Left hindlimb (tissue), 1 donor: ENCODE results near the gene B4GALT5.
"Not testable (repeated sequence)": the region's sequence is repeated elsewhere in the genome, so short reads cannot be mapped to it uniquely, and the experiment has no call there.

Experiments used
- DNase-seq: peaks from one replicate; pipeline ENCODE4 v3.0.0-alpha.2; 2018

The B4GALT5 gene

DNA sequence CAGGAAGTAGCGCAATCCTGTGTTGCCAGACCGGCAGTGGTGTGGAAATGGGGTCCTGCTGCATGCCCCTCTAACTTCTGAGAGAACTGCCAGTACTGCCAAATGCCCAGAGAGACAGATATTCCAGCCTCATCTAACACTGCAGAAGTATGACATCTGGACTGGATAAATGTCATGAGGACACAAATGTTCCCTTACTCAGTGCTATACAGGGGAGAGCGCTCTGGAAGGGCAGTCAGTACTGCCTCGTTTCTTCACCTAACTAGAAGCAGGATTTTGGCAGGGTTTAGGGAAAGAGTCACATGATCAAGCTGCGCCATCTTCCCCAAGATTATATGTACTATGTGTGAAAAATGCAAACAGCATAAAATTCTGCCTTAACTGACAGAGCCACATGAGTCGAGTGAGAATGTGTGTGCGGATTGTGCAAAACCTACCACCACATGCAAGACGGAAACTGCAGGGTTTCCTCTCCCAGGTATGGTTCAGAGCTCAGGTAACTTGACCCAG, 59.7 kb downstream of the B4GALT5 start:
- DNase-seq: no peak

DNA sequence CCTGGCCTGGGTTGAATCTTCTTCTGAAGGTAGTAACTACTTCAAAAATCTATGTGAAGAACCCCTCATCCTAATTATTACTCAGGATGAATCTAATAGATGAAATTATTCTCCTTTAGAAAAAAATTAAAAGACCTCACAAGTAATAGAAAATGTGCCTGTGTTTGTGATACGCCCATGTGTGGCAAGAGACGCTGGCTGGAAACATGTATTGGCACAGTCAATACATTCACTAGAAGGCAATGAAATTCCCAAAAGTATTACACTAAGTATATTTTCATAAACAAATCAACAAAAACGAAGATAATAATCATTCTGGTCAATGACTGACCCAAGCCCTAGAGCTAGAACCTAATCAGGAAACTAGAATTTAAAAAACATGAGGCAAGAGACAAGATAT, 64.0 kb downstream of the B4GALT5 start:
- no peak for DNase-seq

DNA sequence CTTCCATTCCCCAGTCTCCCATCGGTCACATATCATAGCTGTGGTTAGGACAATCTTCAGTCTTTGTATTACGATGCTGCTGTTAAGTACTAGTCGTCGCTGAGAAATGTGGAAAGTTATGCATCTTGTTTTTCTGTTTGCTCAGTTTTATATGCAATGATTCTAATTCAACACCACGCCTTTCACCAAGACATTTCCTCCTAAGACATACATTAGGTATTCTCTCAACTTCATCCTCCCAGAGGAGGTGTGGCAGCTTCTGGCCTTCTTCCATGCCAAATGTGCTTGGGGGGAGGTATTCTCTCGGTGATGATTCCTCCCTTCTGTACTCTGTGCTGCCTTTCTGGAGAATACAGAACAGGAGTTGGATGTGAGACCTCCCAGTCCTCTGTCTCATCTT, 66.1 kb downstream of the B4GALT5 start:
- no peak for DNase-seq

DNA sequence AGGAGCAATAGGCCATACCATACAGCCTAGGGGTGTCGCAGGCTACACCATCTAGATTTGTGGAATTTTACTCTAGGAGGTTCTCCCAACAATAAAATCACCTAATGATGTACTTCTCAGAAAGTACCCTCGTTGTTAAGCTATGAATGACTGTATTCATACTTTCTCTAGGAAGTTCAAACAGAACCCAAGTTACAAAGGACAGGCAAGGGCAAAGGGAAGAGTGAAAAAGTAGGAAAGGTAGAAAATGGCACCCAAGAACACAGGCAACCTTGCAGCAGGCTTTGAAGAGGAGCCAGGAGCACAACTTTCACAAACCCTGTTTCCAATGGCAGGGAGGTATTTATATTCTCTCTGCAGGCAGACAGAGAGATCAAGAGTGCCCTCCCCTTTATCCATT, 67.2 kb downstream of the B4GALT5 start:
- DNase-seq: no peak

- DNase-seq: no peak
Observed at GRCh38 chr20:49646126-49646525, 67.6 kb downstream of the B4GALT5 start.

- no peak for DNase-seq
Observed at GRCh38 chr20:49644980-49645565, 68.6 kb downstream of the B4GALT5 start.

DNA sequence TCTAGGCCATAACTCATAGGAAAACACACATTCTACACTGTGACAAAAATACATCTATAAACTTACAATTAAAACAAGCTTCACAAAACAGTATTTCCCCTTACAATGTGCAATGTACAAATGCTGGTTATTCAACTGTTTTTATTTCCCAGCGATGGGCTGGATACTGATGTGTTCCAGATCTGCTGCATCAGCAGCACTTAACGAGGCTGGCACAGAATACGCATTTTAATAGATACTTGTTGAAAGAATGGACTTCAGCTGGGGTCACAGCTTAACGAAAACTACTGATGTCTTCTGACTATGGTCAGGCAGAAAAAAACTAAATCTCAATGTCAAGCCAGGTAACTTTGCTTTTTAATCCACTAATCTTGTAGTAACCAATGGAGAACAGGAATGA, 70.9 kb downstream of the B4GALT5 start:
- no peak for DNase-seq

DNA sequence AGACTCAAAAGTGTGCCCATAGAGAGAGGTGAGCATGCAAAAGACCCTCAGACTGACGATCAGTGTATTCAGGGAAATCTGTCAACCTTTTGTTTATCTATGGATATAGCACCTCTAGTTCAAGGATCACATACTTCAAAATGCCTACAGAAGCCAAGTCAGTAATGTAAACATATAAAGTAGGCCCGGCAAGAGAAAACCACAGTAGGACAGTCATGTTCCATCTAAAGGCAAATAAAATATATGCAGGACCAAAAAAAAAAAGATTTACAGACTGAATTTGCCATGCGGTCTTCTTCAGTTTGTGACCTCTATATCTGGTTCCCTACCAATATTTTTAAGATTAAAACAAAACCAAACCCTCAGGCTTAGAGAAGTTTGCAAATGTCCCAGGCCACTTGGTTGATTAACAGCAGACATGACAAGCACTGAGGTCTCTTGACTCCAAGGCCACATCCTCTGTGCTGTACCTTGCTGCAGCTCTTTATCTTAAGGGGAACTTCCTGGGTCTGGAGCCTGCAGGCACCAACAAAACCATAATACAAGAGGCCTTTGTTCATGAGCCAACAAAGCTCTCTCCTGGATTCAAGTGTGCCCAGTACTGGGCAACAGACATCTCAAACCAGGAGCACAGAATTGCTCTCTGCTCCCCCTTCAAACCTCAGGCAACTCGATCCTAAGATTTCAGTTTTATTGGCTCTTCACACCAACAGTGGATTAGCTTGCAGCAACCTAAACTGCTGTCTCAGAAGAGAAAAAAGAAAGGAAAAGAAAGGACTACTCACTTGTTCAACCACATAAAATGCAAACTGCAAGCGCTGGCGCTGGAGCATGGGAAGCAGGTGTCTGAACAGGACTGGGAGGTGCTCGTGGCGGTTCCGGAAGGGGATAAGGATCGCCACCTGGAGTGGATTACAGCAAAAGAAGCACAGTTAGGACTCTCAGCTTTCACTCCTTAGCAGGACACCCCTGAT, 71.7 kb downstream of the B4GALT5 start:
- no peak for DNase-seq

- no peak for DNase-seq
Observed at GRCh38 chr20:49637046-49637637, 76.5 kb downstream of the B4GALT5 start.

DNA sequence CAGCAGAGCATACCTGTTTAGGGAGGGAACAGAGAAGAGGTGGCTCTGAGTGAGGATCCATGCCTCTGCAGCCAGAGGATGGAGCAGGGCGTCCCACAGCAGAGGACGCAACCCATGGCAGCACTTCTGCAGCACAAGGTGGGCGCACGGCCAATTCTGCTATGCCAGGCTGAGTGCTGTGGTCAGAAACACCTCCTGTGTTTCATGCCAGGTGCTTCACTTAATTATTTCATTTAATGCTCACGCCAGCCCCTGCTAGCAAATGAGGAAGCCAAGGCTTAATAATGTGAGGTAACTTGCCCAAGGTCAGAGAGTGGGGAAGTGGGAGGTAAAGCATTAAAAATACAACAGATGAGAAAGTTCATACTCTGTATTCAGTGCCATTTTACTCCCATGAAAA, 77.2 kb downstream of the B4GALT5 start:
- no peak for DNase-seq

DNA sequence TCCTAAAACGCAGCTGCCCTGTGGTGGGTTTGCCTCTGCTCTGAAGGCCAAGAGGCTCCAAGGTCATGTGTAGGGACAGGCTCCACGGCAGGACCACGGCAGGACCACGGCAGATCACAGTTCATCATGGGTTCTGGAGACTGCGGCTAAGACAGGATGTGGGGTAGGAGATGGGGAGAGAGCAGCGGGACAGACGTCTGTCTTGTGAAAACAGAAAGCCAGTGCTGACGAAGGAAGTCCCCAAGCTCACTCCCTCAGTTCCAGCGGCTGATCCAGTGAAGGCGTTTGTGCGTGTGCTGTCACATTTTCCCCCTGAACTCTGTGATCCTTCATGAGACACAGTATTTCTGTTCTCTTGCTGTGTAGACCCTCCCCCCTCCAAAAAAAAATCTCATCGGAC, 77.8 kb downstream of the B4GALT5 start:
- no peak for DNase-seq

DNA sequence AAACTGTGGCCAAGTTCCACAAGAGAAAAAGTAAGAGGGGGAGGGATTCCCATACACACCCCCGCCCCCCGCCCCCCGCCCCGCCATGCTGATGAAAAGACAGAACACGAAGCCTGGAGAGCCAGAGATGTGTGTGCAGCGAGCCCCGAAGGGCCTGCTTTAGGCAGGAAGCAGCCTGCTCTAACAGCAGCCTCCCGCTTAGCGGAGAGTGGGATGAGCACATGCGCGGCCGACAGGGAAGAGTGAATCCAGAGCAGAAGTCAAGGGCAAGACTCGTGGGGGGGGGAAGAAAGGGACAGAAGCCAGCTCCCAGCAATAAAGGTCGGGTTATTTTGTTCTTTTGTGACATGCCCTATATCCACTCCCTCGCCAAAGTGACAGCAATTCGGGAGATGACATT, 78.5 kb downstream of the B4GALT5 start:
- no peak for DNase-seq

DNA sequence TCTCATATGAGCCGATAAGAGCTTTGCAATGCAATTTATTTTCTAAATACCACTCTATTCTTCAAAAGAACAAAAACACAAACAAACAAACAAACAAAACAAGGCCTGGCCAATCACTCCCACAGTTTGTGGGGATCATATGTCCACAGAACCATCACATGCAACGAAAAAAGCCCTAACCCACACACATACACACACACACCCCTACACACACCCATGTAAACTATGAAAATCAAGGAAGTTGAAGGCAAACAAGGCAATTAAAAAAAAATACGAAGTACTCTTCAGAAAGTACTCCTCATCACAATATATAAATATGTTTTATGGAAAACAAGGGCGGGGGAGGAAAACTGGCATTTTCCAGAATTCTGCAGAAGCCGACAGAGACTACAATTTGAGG, 79.6 kb downstream of the B4GALT5 start:
- DNase-seq: no peak

DNA sequence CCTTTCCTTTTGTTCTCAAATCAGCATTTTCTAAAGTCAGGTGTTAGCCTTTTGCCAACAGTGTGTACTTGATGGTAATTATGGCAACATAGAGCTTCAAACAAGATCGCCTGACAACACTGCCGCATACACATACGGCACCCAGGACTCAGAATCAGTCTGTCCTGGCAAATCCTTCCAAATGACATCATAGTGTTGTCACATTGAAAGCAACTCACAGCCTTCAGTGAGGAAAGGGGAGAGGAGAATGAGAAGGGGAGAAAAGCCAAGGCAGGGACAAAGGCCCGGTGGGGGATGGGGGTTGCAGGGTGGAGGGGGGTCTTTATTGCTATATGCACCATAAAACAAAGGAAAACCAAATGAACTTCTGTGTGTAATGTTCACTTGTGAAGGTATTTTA, 80.0 kb downstream of the B4GALT5 start:
- DNase-seq: no peak

GRCh38 chr20:49633023-49633422, 80.7 kb downstream of the B4GALT5 start:
- DNase-seq: no peak

DNA sequence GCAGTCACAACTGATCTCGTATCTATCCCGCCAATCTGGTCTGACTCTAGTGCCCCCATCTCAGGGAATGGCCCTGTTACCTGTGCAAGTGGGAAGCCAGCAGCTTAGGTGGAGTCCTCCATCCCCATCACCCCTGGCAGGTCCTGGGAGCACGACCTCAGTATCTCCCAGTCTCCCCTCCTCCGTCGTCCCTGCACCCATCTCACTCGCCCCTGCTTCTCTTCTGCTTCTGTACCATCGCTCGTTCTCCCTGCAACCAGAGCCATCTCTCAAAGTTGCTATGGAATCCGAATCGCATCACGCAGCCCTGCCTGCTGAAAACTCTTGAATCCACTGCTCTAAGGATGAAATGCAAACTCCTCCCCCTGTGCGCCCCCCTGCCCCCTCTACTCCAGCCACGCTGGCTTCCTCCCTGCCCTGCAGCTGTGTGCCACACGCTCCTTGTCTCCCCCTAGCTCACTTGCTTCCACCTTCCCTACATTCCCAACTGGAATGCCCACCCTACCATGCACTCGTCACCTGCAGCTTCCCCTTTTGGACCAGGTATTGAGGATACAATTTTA, 81.7 kb downstream of the B4GALT5 start:
- DNase-seq: no peak

DNA sequence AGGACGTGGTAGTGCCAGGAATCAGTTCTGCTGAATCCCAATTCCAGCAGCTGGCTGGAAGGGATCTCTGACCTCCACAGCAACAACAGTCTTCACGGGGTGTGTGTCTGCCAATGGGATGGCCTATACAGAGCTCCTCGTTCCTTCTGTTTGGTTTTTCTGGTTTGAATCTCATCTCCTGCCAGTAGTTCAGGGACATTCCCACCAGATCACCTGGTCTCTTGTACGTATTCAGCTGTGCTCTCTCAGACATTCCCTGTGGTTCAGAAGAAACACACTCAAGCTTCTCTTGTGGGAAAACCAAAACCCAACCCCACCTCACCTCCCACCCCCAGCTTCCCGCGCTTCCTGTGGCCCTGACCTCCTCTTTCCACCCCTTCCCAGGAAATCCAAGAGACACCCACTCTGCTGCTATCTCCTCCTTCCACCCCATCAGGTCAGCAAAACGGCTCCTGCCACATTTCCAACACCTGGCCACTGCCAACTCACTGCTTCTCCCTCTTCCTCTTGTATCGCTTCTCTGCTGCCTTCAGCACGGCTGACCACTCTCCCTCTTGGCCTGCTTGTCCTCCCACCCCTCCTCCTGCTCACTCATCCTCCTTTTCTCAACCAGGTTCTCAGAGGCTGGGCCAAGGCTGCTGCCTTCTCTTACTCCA, 82.5 kb downstream of the B4GALT5 start:
- DNase-seq: no peak

GRCh38 chr20:49630396-49630951, 83.2 kb downstream of the B4GALT5 start:
- DNase-seq: no peak

DNA sequence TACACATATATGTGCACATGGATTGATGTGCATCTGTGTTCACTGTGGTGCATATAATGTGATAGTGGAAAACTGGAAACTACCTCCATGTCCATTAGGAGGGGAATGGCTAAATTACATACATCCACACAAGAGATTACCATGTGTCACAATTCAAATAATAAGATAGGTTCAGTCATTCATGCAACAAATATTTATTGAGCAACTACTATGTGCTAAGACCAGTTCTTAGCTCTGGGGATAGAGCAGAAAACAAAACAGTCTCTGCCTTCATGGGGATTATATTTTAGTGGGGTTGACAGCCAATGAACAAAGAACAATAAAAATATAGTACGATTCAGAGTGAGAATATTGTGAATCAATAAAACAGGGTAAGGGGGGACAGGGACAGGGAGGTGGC, 84.1 kb downstream of the B4GALT5 start:
- DNase-seq: no peak

- DNase-seq: not testable (repeated sequence)
Observed at GRCh38 chr20:49628280-49628679, 85.4 kb downstream of the B4GALT5 start.

- no peak for DNase-seq
Observed at GRCh38 chr20:49627329-49627761, 86.3 kb downstream of the B4GALT5 start.

DNA sequence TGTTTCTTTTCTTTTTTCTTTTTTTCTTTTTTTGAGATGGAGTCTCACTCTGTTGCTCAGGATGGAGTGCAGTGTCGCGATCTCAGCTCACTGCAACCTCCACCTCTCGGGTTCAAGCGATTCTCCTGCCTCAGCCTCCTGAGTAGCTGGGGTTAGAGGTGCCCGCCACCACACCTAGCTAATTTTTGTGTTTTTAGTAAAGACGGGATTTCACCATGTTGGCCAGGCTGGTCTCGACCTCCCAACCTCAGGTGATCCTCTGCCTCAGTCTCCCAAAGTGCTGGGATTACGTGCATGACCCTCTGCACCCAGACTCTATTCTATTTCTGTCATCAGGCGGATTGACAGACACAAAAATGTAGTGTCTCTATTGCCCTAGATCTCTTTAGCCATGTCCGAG, 88.7 kb downstream of the B4GALT5 start:
- DNase-seq: not testable (repeated sequence)

DNA sequence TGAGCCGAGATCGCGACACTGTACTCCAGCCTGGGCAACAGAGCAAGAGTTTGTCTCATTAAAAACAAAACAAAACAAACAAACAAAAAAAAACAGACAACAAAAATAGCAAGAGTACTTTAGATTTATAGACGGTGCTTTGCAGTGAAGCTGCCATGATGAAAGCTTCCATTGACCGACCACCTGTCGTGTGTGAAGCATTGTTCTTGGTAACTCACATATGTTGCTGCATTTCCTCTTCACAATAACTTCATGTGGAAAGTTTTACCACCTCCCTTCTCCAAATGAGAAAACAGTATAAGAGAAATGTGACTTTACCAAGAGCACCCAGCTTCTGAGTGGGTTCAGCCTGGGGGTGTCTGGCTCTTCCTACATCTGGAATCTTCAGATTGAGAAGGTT, 89.4 kb downstream of the B4GALT5 start:
- DNase-seq: no peak
